GM21381 (cell line): ENCODE results near the gene HSF2BP.
"Not testable (repeated sequence)": the region's sequence is repeated elsewhere in the genome, so short reads cannot be mapped to it uniquely, and the experiment has no call there.

Experiments
- ATAC-seq: cut with Tn5 transposase; IDR thresholded peaks from one replicate; pipeline ENCODE4 v1.9.1; 2021; ENCODE audit warnings: mild to moderate bottlenecking, moderate library complexity; ENCODE audit not compliant: unreplicated experiment

HSF2BP gene

DNA sequence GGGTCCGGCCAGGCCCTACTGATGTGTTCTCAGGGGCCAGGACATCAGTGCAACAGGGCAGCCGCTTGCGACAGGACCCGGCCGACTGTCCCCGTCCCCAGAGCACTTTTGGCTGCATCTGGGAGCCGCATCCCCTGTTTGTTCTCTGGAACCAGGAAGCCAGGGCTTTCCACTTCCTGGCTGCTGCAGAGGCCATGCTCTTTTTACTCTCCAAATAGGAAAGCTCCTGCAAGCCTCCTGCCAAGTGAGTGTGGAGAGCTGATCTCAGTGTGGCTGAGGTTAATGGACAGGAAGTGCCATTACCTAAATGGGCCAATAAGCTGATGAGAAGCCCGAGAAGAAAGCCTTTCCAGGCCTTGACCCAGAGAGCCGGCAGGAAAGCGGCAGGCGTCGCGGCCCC lies 180.1 kb downstream of the HSF2BP start:
- ATAC-seq: not testable (repeated sequence)
